HFFc6 (cell line): ENCODE results near the gene AP3S1. TPM values are rescaled to one million over a fixed set of nuclear protein-coding genes. Genes with fewer than 3 reads are reported as not detected.

Source experiments
- DNase-seq: peaks from one replicate; pipeline ENCODE4 v3.0.0-alpha.2; 2018
- H3K27ac Mint-ChIP-seq: 2 replicates; pipeline ENCODE4 v1.8.0; 2020; ENCODE audit warnings: mild to moderate bottlenecking, mixed read lengths
- H3K27me3 Mint-ChIP-seq: 2 replicates; pipeline ENCODE4 v1.8.0; 2021; ENCODE audit warnings: mild to moderate bottlenecking, moderate library complexity, mixed read lengths; ENCODE audit not compliant: insufficient read depth
- H3K36me3 Mint-ChIP-seq: 2 replicates; pipeline ENCODE4 v1.8.0; 2021; ENCODE audit warnings: low read depth, mixed read lengths
- H3K4me1 Mint-ChIP-seq: 2 replicates; pipeline ENCODE4 v1.8.0; 2020; ENCODE audit warnings: low read depth, mixed read lengths
- H3K4me3 Mint-ChIP-seq: 2 replicates; pipeline ENCODE4 v1.8.0; 2020; ENCODE audit warnings: mild to moderate bottlenecking, moderate library complexity, mixed read lengths
- H3K9me3 Mint-ChIP-seq: 2 replicates; pipeline ENCODE4 v1.8.0; 2020; ENCODE audit warnings: mild to moderate bottlenecking, mixed read lengths
- total RNA-seq, 6 experiments: library from RNA; stranded (reverse); fragmentation: NEBNext Ultra II Directional; extraction: Animal tissue kit (Norgen Biotek cat#: 25700); gene quantifications; 2 replicates in 1 of 6; 3 replicates in 5 of 6; pipeline ENCODE4 v1.2.3, GENCODE V29; 2021
- TF ChIP-seq, protein P1 (sequence below): fragments of 200-600 bp; sonication (generic); IDR thresholded peaks from 2 replicates; pipeline ENCODE4 v1.5.0; 2021; ENCODE audit warnings: antibody characterized with exemption, mild to moderate bottlenecking

AP3S1 gene
- total RNA-seq, 6 experiments from 2014 or later, result 109 to 131 (median 122) TPM

DNA sequence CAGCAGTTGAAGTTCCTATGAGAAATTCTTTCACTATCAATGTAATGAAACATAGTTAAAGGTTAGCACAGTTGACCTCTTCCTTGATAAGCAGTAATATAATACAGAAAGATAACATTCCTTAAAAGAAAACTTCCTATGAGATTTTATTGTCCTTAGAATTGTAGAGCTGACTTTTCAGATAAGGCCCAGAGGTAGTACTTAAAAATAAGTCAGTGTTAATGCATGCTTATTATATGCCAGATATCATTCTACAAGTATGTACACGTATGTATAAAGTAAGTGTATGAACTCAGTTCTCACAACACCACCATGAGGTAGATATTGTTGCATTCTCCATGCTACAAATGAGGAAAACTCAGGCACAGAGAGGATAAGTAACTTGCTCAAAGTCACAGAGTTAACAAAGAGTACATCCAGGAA lies 15.3 kb downstream of the AP3S1 start:
- H3K27me3 Mint-ChIP-seq, result no peaks in the 10 kb centered on the region
- H3K9me3 Mint-ChIP-seq, result no peaks in the 10 kb centered on the region

DNA sequence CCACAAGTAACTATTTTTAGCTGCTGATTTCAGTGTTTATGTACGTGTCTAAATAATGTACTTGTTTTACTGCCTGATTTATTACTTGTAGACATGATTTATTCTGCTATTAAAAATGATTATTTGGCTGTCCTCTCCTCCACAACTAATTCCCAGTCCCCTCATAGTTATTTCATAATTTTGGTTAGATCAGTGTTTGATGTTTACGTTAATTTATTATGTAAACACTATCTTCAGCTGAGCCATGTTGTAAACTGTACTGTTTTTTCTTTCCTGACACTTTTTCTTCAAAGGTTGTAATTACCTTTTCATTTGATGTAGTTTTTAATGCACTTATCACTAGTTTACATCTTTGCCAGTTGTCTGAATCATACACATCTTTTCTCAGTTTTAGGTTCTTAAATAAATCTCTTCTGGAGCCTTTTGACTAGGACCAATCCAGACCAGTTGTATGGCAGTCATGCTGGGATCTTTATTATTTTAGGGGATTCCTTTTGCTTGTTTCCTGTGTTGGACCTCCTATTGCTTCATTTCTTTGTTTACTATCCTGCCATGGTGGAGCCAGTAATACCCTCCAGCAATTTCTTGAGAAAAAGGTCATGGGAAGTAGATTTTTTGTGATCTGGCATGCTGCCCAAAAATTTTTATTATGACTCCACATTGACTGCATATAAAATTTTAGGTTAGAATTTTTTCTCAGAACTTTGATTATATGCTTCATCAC lies 16.1 kb downstream of the AP3S1 start:
- peaks cover 45% of the 10 kb centered on the region for H3K4me1 Mint-ChIP-seq
- H3K36me3 Mint-ChIP-seq, result peaks cover 18% of the 10 kb centered on the region
- H3K27ac Mint-ChIP-seq, result peak overlapping the region; percentile 69
- DNase-seq, result peak; percentile 67
- TF ChIP-seq, protein P1, sequence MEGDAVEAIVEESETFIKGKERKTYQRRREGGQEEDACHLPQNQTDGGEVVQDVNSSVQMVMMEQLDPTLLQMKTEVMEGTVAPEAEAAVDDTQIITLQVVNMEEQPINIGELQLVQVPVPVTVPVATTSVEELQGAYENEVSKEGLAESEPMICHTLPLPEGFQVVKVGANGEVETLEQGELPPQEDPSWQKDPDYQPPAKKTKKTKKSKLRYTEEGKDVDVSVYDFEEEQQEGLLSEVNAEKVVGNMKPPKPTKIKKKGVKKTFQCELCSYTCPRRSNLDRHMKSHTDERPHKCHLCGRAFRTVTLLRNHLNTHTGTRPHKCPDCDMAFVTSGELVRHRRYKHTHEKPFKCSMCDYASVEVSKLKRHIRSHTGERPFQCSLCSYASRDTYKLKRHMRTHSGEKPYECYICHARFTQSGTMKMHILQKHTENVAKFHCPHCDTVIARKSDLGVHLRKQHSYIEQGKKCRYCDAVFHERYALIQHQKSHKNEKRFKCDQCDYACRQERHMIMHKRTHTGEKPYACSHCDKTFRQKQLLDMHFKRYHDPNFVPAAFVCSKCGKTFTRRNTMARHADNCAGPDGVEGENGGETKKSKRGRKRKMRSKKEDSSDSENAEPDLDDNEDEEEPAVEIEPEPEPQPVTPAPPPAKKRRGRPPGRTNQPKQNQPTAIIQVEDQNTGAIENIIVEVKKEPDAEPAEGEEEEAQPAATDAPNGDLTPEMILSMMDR, result no peak
- H3K9me3 Mint-ChIP-seq, result no peaks in the 10 kb centered on the region
- H3K4me3 Mint-ChIP-seq, result peak overlapping the region; percentile 22
- no peaks in the 10 kb centered on the region for H3K27me3 Mint-ChIP-seq

More for the DNA sequence above, 15.3 kb downstream of the AP3S1 start:
- Mint-ChIP-seq H3K27ac (no peak overlapping the region), H3K36me3 (peaks cover 18% of the 10 kb centered on the region), H3K4me1 (peaks cover 46% of the 10 kb centered on the region), H3K4me3 (no peak overlapping the region)
- no peak for DNase-seq
- TF ChIP-seq, protein P1, result no peak

DNA sequence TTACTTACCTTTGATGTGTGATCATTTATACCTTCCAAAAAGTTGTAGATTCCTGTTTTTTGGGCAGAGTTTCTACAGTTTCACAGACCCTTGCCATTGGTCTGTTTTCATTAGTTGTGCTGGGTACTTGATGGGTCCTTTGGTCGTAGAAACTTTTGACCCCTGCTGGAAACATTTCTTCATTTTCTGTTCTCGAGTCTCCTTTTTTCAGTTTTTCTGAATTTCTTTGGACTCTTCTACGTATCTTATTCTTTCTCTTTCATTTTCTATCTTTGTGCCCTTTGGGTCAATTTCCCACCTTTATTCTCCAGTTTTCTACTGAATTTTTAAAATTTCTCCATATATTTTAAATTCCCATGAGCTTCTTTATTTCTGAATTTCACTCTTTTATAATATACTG lies 16.7 kb downstream of the AP3S1 start:
- TF ChIP-seq, protein P1, result no peak
- Mint-ChIP-seq H3K27me3 (no peaks in the 10 kb centered on the region), H3K9me3 (no peaks in the 10 kb centered on the region), H3K4me3 (peak overlapping the region; percentile 21; the same call in 1 of the 2 replicates), H3K27ac (no peak overlapping the region), H3K4me1 (peaks cover 45% of the 10 kb centered on the region), H3K36me3 (peaks cover 13% of the 10 kb centered on the region)
- no peak for DNase-seq

DNA sequence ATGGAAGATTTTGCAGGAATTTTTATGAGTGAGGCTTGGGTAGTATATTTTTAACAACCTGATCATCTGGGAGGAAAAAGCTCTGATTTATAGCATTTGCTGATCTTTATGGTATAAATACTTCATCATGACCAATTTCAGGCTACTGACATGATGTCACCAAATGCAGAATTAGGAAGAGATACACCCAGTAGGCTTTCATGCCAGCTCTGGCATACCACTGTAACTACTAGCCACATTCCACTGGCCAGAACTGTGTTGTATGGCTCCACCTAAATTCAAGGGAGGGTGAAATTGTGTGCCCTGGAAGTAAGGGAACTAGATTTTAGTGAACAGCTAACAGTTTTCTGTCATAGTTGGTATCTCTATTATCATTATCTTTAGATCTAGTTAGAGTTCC lies 17.6 kb downstream of the AP3S1 start:
- Mint-ChIP-seq H3K4me1 (peaks cover 45% of the 10 kb centered on the region), H3K27me3 (no peaks in the 10 kb centered on the region), H3K9me3 (0 out of 2 replicates have a peak, but pooled peaks cover 5% of the 10 kb centered on the region), H3K36me3 (peaks cover 6% of the 10 kb centered on the region; the same call in 1 of the 2 replicates), H3K4me3 (no peak overlapping the region), H3K27ac (peak overlapping the region; percentile 38; the same call in 1 of the 2 replicates)
- TF ChIP-seq, protein P1, result no peak
- peak; percentile 36 for DNase-seq

DNA sequence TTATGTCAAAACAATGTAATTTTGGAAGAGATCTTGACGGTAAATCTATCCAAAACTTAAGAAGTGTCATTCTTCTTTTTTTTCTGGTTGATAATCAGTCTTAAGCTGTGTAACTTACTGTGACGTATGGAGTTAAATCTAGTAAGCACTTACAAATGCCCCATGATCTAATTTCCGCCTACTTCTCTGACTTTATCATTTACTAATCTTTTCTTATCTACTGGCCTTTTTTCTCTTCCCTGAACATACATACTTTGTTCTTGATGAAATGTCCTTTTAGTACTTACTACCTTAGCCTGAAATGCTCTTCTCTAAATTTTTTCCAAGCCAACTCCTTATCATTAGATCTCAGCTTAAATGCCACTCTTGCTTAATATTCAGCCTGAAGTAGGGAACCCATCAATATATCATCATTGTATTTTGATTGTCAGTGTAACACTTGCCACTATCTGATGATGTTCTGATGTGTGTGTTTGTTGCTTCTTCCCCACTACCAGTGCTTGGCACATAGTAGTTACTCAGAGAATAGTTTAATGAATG lies 27.6 kb downstream of the AP3S1 start:
- Mint-ChIP-seq H3K27me3 (peaks cover 2% of the 10 kb centered on the region; the same call in 1 of the 2 replicates), H3K27ac (no peak overlapping the region), H3K9me3 (no peaks in the 10 kb centered on the region), H3K4me3 (no peak overlapping the region), H3K36me3 (peaks cover 15% of the 10 kb centered on the region), H3K4me1 (peaks cover 23% of the 10 kb centered on the region)
- no peak for DNase-seq
- TF ChIP-seq, protein P1, result no peak
